GM12874 (cell line): ENCODE data around the gene NKD1.

ENCODE experiments used
- CTCF ChIP-seq: IDR thresholded peaks from 2 replicates; pipeline ENCODE4 v1.5.1; 2011; ENCODE audit warnings: low read depth, mild to moderate bottlenecking, control low read depth, low read length, moderate library complexity; ENCODE audit not compliant: insufficient read depth

Gene NKD1

GRCh38 chr16:50522324-50522723 lies 25.9 kb upstream of the NKD1 start:
- TF ChIP-seq CTCF = no peak

DNA sequence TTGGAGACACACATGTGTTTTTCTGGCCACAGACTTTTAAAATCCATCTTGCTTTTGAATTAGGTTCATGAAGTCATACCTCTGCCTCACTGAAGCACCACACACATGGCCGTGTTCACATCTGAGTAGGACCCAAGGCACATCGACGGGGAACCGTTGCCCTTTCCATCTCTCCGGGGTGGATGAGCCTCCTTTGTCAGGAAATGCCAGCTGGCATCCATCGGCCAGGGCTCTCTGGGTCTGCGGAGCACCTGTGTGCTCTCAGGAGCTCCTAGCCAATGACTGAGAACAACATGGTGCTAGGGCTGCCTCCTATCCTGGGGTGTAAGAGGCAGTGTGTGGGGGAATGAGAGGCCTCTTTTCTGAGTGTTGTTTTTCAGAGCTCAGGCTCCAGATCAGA lies 24.5 kb upstream of the NKD1 start:
- TF ChIP-seq CTCF = no peak

GRCh38 chr16:50525262-50525661 lies 22.9 kb upstream of the NKD1 start:
- TF ChIP-seq CTCF = no peak

GRCh38 chr16:50525716-50526115 lies 22.5 kb upstream of the NKD1 start:
- TF ChIP-seq CTCF = no peak

DNA sequence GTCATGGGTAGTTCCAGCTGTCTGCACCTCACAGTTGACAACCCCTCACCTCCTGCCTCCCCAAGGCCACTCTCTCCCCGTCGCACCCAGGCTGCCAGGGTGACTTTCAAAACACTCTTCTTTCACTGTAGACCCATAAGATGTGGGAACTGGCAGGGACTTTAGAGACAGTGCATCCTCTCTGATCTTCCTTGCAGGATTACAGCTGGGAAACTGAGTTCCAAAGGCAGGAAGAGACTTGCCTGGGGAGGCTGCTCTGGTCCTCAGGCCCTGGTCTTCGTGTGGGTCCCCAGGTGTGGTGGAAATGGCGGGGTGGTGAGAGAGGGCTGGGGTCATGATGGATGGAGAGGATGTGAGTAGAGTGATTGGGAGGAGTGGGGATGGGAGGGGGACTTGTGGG lies 21.9 kb upstream of the NKD1 start:
- TF ChIP-seq CTCF = no peak

DNA sequence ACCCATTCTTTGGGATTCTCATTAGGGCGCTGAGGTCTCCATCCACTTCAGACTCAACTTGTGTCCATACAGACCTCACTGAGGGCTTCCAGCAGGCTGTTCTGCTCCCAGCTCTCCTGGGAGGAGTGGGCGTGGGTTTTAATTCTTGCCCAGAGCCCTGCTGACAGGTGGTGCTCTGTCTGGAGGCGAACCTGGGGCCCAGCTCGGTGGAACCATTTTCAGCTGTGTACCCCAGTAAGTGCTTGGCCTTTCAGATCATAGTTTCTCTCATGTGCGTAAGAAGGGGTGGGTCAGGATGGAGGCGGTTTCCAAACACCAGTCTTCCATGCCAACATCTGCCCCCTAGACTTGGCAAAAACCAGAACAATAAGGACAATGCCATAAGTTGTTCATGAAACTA lies 21.4 kb upstream of the NKD1 start:
- TF ChIP-seq CTCF = no peak

DNA sequence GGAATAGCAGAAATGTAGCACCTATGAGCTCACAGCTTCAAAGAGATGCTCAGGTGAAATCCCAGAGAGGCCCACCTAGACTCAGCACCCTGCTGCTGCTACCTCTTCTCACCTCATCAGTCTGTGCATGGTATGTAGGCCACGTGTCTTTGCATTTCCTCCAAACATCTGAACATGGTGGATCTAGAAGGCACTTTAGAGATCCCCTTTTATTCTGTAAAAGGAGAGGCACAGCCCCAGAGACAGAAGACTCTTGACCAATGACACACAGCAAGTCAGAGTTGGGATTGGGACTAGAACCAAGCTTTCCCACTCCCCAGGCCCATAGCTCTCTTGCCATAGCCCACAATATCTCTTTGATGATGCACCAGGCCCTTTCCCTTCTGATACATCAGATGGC lies 19.4 kb upstream of the NKD1 start:
- no peak for TF ChIP-seq CTCF

DNA sequence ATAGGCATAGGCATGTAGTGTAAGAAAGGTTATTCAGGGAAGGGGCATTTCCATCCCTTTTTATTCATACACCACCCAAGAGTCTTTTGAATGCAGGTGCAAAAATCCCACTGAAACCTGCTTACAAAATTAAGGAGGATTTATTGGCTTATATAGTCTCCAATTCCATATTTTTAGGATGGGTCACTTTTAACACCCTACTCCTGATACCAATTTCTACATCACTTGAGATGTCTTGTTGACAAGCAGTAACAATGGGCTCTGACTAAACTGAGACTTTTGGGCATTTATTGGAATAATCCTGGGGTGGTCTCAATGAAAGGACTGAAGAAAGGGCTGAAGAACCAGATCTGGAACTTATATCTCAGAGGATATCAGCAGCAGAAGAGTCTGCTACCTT lies 18.9 kb upstream of the NKD1 start:
- TF ChIP-seq CTCF = no peak
